Stimulated activated naive CD8-positive, alpha-beta T cell treated with anti-CD3 and anti-CD28 coated beads, Interleukin-15, Interleukin-2, amounts not matched to agents 100 U/mL and 50 U/mL, for 24 hours (primary cell): ENCODE results near the gene PPM1F.
A peak's percentile ranks its signal among the peaks of the same experiment; 100 is the strongest.

Experiments
- ATAC-seq: fragments of 150-1000 bp; cut with Tn5 transposase; one replicate; pipeline ENCODE4 v1.10.0; 2021
- DNase-seq: peaks from one replicate; pipeline ENCODE4 v3.0.0; 2021

Gene PPM1F

GRCh38 chr22:21975854-21976345 lies 23.3 kb upstream of the PPM1F start:
- DNase-seq: no peak
- ATAC-seq: no peak

GRCh38 chr22:21975273-21975672 lies 22.6 kb upstream of the PPM1F start:
- ATAC-seq: no peak
- no peak for DNase-seq

GRCh38 chr22:21974058-21974649 lies 21.5 kb upstream of the PPM1F start:
- no peak for DNase-seq
- no peak for ATAC-seq

DNA sequence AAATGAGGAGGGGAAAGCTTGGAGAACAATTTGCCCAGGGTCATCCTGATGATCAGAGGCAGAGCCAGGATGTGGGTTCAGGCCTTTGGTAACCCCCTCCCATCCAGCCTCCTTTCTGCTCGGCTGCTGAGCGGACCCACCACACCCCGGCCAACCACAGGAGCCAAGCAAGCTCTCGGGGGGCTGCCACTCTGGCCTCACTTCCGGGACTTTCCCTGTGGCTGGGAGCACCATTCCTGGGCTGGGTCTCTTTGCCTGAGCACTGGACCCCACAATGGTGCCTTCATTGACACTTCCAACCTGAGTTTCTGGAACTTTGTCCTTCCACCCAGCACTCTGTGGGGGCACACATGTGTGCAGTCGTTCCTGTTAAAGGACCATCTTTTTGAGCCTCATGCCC lies 20.2 kb upstream of the PPM1F start:
- DNase-seq (no peak), ATAC-seq (no peak)

GRCh38 chr22:21972293-21972779 lies 19.7 kb upstream of the PPM1F start:
- peak; percentile 68 for DNase-seq
- ATAC-seq: peak; percentile 44

DNA sequence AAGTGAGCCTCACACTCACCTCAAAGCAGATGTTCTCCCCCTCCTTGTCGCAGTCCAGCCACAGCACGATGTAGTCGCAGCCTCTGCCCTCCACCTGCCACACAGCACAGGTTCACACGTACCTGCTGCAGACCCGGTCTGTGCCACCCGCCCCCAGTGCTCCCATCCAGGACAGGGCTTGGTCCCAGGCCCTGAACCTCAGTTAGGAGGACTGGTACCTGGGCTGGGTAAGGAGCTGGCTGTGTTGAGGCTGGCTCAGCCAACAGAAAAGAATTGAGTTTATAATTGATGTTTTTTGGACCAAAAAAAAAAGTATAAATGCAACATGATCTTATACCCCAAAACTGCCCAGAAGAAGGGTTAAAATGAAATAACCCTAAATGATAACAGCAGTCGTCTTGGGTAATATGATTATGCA lies 19.2 kb upstream of the PPM1F start:
- DNase-seq (no peak), ATAC-seq (no peak)

GRCh38 chr22:21970800-21971617 lies 18.4 kb upstream of the PPM1F start:
- DNase-seq: no peak
- ATAC-seq: no peak

GRCh38 chr22:21970037-21970799 lies 17.6 kb upstream of the PPM1F start:
- ATAC-seq (no peak), DNase-seq (no peak)

GRCh38 chr22:21968452-21969129 lies 15.9 kb upstream of the PPM1F start:
- no peak for ATAC-seq
- no peak for DNase-seq

DNA sequence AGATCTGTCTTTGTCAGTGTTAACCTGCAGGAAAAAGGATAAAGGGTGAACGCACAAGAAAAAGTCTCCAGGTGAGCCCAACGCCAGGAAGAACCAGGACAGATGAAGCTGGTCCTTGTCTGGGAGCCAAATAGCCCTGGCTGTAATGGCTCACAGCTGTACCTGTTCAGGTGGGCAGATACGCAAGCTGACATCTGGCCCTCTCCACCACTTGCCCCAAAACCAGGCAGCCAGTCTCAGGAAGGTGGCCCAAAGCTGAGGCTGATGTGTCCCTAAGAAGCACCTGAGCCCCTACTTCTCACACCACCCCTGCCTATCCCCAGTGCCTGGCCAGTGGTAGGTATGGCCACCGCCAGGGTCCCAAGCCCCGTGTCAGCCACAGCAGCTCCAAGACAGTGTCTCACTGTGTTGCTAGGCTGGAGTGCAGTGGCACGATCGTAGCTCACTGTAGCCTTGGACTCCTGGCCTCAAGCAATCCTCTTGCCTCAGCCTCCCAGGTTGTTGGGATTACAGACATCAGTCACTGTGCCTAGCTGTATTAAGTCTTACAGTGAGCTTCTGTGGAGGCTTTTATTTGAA lies 15.1 kb upstream of the PPM1F start:
- ATAC-seq: no peak
- DNase-seq: no peak

GRCh38 chr22:21966643-21967516 lies 14.2 kb upstream of the PPM1F start:
- ATAC-seq: no peak

DNA sequence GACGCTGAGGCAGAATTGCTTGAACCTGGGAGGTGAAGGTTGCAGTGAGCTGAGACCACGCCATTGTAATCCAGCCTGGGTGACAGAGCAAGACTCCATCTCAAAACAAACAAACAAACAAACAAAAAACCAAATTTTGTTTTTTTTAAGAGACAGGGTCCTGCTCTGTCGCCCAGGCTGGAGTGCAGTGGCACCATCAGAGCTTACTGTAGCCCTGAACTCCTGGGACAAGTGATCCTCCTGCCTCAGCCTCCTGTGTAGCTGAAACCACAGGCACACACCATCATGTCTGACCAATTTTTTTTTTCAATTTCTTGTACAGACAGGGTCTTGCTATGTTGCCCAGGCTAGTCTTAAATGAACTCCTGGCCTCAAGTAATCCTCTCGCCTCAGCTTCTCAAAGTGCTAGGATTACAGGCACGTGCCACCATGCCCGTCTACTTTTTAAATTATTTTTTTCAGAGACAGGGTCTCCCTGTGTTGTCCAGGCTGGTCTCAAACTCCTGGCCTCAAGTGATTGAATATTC lies 13.2 kb upstream of the PPM1F start:
- DNase-seq: no peak

More at GRCh38 chr22:21966643-21967516, 14.2 kb upstream of the PPM1F start:
- no peak for DNase-seq

GRCh38 chr22:21964918-21965484 lies 12.4 kb upstream of the PPM1F start:
- DNase-seq (no peak), ATAC-seq (no peak)

More for the DNA sequence above, 13.2 kb upstream of the PPM1F start:
- no peak for ATAC-seq

DNA sequence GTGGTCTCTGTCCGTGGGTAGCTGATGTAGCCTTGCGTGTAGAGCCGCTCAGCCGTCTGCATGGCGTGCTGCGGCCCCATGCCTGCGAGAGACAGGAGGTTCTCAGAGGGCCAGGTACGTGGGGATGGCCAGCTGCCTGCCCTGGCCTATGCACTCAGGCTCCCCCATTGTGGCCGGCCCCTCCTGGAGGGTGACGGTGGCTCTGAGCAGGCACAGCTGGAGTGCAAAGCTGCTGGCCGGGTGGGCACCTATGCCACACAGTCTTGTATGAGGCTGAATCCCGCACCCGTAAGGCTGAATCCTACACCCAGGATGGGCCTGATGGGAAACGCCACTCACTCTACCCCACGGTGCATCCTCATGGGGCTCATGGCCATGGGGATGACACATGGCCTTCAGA lies 11.6 kb upstream of the PPM1F start:
- ATAC-seq (peak; percentile 4), DNase-seq (no peak)

GRCh38 chr22:21963790-21964211 lies 11.2 kb upstream of the PPM1F start:
- ATAC-seq: no peak
- DNase-seq: no peak

GRCh38 chr22:21963286-21963685 lies 10.6 kb upstream of the PPM1F start:
- ATAC-seq (no peak), DNase-seq (no peak)

- DNase-seq (no peak), ATAC-seq (no peak)
These were observed 10.0 kb upstream of the PPM1F start for GRCh38 chr22:21962655-21962949.

- no peak for ATAC-seq
- no peak for DNase-seq
These were observed 9.4 kb upstream of the PPM1F start for GRCh38 chr22:21961886-21962654.

DNA sequence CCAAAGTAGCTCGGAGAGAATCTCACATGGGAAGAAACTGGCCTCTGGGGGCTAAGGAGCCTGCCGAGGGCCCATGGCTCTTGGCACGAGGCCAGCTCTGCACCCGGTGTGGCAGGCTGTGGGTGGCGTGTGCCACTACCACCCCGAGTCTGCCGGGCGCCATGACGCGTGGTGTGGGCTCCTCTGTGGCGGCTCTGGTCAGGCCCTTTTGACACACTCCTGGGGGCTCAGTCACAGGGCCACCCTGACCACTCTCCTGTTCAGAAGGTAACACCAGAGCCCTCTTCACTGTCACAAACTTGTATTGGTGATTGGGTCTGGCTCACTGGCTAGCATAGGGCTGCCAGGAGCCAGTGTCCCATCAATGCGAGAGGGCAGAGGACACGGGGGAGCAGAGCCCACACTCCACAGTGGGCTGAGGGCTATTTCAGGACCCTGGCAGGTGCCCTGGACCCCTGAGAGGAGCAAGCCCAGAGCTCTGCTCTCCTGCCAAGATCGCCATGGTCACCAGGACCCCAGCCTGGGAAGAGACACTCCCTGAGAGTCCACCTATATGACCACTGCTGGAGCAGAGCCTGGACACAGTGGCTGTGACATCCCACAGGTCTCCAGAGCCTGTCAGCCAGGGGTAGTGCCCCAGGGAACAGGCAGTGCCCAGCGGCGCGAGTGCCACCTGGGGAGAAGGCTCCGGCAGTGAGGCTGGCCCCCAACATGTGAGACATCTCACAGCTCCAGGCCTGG lies 8.6 kb upstream of the PPM1F start:
- DNase-seq (no peak), ATAC-seq (no peak)
